Activated CD8-positive, alpha-beta memory T cell treated with anti-CD3 and anti-CD28 coated beads, Interleukin-2, amount 10 ng/mL, durations not matched to agents 7 days and 5 days (primary cell): ENCODE data around the gene TCF15. TPM values are rescaled to one million over a fixed set of nuclear protein-coding genes. Genes with fewer than 3 reads are reported as not detected.

ENCODE experiments used
- ATAC-seq: fragments of 150-1000 bp; cut with Tn5 transposase; one replicate; pipeline ENCODE4 v1.10.0; 2021; ENCODE audit warnings: moderate library complexity
- CTCF ChIA-PET: fragments of 350-600 bp; sonication (Branson Sonifier 250); formaldehyde crosslinking; loops from one replicate; lab custom pipeline; 2021; ENCODE audit warnings: antibody characterized with exemption; lab: Charles Lee
- DNase-seq: peaks from one replicate; pipeline ENCODE4 v3.0.0-alpha.2; 2020
- H3K27ac Mint-ChIP-seq: one replicate; pipeline ENCODE4 v1.8.0; 2021; ENCODE audit warnings: mild to moderate bottlenecking, mixed read lengths
- H3K27me3 Mint-ChIP-seq: one replicate; pipeline ENCODE4 v1.8.0; 2021; ENCODE audit warnings: mixed read lengths
- H3K36me3 Mint-ChIP-seq: one replicate; pipeline ENCODE4 v1.8.0; 2021; ENCODE audit warnings: mild to moderate bottlenecking, mixed read lengths
- H3K4me1 Mint-ChIP-seq: one replicate; pipeline ENCODE4 v1.8.0; 2021; ENCODE audit warnings: mixed read lengths
- H3K4me3 Mint-ChIP-seq: one replicate; pipeline ENCODE4 v1.8.0; 2021; ENCODE audit warnings: mild to moderate bottlenecking, moderate library complexity, mixed read lengths
- H3K9me3 Mint-ChIP-seq: one replicate; pipeline ENCODE4 v1.8.0; 2022; ENCODE audit warnings: low read depth, mixed read lengths
- total RNA-seq, 2 experiments: library from RNA; stranded (reverse); gene quantifications; one replicate each; pipeline ENCODE4 v1.2.3, GENCODE V29; 2021

TCF15 gene
- total RNA-seq, 2 experiments from 2014 or later, result not detected

DNA sequence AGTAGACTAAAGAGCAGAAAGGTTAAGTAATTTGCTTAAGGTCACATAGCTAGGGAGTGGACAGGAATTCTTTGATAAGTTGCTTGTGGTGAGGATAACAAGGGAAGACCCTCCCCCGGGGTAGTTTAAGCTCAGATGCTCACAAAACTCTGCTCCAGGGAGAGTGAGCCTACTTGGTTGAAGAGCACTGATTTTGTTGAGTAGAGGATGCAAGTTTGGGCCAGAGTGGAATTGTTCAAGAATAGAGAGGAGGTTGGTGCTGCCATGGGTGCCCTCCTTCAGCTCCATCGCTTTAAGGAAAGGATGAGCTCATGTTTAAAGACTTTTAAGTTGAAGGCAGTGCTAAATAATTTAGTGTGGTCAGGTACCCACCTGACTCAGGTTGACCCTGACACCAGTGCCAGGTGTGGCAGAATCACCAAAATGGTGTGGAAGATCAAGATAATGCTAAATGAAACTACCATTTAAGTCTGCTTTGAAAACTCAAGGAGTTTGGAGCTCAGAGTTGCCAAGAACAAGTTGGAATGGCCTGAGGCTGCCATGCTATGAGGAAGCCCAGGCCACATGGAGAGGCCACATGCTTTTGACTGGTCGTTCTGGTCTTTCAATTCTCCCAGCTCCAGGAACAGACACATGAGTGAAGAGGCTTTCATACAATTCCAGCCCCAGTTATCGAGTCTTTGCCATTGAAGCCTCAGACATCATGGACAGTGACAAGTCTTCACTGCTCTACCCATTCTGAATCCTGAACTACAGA is 8.0 kb upstream of the TCF15 start:
- Mint-ChIP-seq H3K9me3 (no peaks in the 10 kb centered on the region), H3K27me3 (peaks cover 41% of the 10 kb centered on the region), H3K4me3 (no peak overlapping the region), H3K4me1 (no peaks in the 10 kb centered on the region), H3K36me3 (no peaks in the 10 kb centered on the region), H3K27ac (no peak overlapping the region)
- no peak for DNase-seq
- CTCF ChIA-PET, result no interaction called here
- no peak for ATAC-seq

DNA sequence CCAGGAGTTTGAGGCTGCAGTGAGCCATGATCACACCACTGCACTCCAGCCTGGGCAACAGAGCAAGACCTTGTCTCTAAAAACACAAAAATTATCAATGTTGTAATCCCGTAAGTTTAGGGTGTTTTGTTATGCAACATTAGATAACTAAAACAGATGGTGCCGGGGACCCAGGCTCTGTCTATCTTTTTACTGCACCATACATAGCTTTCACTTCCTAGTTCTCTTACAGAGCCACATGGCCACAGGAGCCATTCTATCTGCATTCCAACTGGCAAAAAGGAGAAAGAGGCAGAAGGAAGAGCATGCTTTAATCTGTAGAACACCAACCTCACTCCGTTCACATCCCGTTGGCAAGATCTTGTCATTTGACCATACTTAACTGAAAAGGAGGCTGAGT is 5.4 kb upstream of the TCF15 start:
- CTCF ChIA-PET, result no interaction called here
- H3K4me3 Mint-ChIP-seq, result no peak overlapping the region

DNA sequence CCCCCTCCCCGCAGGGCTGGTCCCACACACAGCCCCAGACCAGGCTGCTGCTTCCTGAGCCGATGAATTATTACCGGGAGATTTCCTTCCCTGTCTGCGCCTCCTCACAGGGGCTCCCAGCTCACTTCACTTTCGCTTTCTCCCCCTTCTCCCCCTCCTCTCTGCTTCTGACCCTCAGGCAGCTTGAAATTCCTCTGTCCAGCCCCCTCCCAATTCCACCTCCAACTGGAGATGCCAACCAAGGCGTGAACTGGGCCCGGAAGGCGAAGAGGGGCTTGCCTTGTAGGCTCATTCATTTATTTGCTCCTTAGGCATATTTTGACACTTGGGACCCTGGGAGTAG is 1.7 kb upstream of the TCF15 start:
- DNase-seq (no peak), ATAC-seq (no peak)
- Mint-ChIP-seq H3K4me3 (no peak overlapping the region), H3K9me3 (no peaks in the 10 kb centered on the region), H3K27ac (no peak overlapping the region), H3K4me1 (peaks cover 7% of the 10 kb centered on the region), H3K27me3 (peaks cover 58% of the 10 kb centered on the region), H3K36me3 (no peaks in the 10 kb centered on the region)
- CTCF ChIA-PET, result interaction anchor here (2.0 kb wide), 1 partner anchor 33 kb away, joined by 7 read pairs; no protein-coding TSS in a partner anchor

More for the DNA sequence above, 5.4 kb upstream of the TCF15 start:
- Mint-ChIP-seq H3K9me3 (no peaks in the 10 kb centered on the region), H3K27ac (no peak overlapping the region), H3K27me3 (peaks cover 60% of the 10 kb centered on the region), H3K4me1 (peaks cover 7% of the 10 kb centered on the region), H3K36me3 (no peaks in the 10 kb centered on the region)
- DNase-seq (no peak), ATAC-seq (no peak)

DNA sequence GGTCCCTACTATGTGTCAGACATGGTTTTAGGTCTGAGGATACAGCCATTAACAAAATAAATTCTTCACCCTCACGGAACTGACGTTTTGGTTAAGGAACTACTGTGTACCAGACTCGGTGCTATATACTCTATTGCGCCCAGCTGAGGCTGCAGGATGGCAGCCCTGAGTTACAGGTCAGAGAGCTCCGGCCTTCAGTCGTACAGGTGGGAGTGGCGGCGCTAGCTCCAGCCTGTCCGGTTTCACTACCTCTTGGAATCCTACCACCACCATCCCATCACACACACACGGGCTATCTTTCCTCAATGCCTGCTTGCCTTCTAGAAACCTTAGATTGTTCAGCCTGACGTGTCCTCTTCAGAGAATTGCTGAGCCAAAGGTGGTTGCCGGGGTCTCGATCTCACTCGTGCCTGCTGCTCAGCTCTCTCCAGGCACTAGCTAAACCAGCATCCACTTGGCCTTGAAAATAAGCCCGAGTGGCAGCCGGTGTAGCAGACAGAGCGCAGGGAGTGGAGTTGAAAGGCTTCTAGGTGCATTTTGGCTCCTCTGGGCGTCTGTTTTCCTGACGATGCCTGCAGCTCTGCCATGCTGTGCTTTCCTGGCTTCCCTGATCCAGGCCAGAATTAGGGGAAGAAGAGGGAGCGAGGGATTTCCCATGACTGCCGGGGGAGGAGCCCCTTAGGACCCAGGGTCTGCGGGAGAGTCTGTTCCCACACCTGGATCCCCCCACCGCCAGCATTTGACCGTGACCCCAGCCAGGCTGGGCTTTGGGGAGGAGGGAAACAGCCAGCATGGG is 1.1 kb upstream of the TCF15 start:
- no peaks in the 10 kb centered on the region for H3K9me3 Mint-ChIP-seq

DNA sequence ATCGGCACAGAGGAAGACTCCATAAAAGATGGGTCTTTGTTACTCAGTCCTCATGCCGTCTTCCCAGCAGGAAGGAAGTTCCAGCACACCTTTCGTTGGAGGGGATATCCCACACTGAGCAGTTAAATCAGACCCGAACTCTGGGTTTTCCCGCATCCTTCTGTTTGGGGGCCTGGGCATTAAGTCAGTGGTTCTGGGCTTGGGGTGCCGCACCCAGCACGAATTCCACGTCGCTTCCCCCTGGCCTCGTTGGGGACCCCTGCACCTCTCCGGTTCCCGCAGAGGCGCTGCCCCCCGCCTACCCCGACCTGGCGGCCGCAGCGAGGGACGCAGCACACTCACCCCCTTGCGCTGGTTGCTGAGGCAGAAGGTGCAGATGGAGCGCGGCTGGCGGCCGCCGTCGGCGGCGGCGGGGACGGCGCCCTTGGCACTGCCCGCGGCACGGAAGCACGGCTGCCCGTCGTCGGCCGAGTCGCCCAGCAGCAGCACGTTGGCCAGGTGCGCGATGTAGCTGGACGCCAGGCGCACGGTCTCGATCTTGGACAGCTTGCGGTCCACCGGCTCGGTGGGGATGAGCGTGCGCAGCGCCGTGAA is 641 bp downstream of the TCF15 start:
- Mint-ChIP-seq H3K27me3 (peaks cover 55% of the 10 kb centered on the region), H3K4me1 (peaks cover 7% of the 10 kb centered on the region), H3K4me3 (no peak overlapping the region), H3K9me3 (no peaks in the 10 kb centered on the region), H3K36me3 (no peaks in the 10 kb centered on the region), H3K27ac (no peak overlapping the region)
- DNase-seq (no peak), ATAC-seq (no peak)
- CTCF ChIA-PET, result no interaction called here

More for the DNA sequence above, 1.1 kb upstream of the TCF15 start:
- peaks cover 7% of the 10 kb centered on the region for H3K4me1 Mint-ChIP-seq
- CTCF ChIA-PET, result interaction anchor here (2.0 kb wide), 1 partner anchor 34 kb away, joined by 7 read pairs; no protein-coding TSS in a partner anchor
- H3K27me3 Mint-ChIP-seq, result peaks cover 55% of the 10 kb centered on the region
- DNase-seq, result no peak
- no peaks in the 10 kb centered on the region for H3K36me3 Mint-ChIP-seq
- no peak overlapping the region for H3K4me3 Mint-ChIP-seq
- H3K27ac Mint-ChIP-seq, result no peak overlapping the region
- ATAC-seq, result no peak

DNA sequence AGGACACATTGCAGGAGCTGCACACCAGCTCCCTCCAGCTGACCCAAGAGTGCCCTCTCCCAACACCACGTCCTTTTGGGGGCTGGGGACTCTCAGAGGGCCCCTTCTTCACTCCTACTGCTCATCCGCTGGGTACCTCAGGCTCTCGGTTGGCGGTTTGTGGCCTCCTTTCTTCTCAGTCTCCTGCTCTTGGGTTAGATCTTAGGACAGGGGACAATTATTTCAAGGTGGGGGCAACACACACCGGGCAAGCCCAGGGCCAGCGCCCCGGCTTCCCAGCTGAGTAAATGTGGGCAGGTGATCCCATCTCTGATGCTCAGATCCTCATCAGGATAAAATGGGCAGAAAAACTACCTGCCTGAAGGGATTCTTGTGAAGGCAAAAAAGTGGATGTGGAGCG is 1.1 kb downstream of the TCF15 start:
- no peak overlapping the region for H3K27ac Mint-ChIP-seq
- no peak overlapping the region for H3K4me3 Mint-ChIP-seq
- H3K9me3 Mint-ChIP-seq, result no peaks in the 10 kb centered on the region
- CTCF ChIA-PET, result no interaction called here
- no peaks in the 10 kb centered on the region for H3K36me3 Mint-ChIP-seq
- DNase-seq, result no peak
- peaks cover 7% of the 10 kb centered on the region for H3K4me1 Mint-ChIP-seq
- ATAC-seq, result no peak
- peaks cover 54% of the 10 kb centered on the region for H3K27me3 Mint-ChIP-seq

DNA sequence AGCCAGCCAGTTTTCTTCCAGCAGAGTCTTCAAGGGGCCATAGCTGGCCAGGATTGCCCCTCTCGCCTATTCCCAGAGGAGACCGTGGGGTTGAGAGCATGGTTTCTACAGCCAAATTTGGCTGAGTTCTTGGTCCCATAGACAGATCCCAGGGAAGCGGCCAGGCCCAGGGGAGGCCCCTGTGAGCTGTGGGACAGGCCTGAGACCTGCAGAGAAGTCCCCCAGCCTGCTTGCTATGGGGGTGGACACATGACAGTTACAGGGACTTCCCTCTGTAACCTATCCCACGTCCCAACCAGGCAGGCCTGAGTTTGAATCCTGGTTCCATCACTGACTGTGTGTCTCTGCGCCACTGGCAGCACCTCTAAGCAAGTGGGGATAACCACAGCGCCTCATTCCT is 2.6 kb downstream of the TCF15 start:
- DNase-seq (no peak), ATAC-seq (no peak)
- Mint-ChIP-seq H3K4me3 (no peak overlapping the region), H3K9me3 (no peaks in the 10 kb centered on the region), H3K27me3 (peaks cover 40% of the 10 kb centered on the region), H3K27ac (no peak overlapping the region), H3K36me3 (no peaks in the 10 kb centered on the region), H3K4me1 (peaks cover 7% of the 10 kb centered on the region)
- CTCF ChIA-PET, result interaction anchor here (0.7 kb wide), 1 partner anchor 38 kb away, joined by 3 read pairs; no protein-coding TSS in a partner anchor

DNA sequence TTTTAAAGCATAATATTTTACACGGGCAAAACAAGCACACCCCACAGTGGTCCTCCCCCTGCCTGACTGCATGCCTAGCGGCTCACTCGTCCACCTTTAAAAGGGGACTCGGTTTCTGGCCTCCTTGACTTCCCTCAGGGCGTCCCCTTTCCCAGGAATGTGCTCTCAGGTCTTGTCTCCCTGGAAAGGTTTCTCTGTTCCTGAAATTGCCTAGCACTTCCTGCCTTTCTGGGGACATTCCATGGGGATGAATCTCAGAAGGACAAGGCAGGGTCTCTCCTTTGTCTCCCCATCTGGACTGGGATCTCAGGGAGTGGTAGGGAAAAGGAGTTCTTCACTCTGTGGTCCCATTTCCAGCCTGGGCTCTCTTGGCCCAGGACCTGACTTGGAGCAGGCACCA is 4.9 kb downstream of the TCF15 start:
- CTCF ChIA-PET, result interaction anchor here (1.0 kb wide), 1 partner anchor 62 kb away, joined by 3 read pairs; no protein-coding TSS in a partner anchor

DNA sequence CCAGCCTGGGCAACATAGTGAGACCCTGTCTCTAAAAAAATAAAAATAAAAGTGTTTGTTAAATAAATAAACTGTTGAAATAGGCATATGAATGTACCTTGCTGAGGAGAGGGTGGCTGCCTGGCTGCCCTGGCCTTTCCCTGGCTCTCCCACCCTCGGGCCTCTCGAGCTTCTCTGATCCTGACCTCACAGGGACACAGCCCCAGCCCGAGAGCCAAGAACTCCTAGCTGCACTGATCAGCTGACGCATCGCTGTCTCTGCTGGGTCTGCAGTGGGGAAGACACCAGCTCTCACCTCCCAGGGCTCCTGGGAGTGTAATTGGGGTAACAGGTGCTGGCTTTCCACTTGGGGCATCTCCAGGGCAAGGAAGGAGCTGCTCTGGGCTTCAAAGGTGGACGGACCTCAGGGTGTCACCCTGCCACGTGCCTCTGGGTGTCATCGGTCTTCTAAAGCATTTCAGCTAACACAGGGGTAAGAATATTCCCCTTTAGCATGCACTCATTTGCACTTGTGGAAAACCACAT is 6.9 kb downstream of the TCF15 start:
- DNase-seq (no peak), ATAC-seq (no peak)
- Mint-ChIP-seq H3K27ac (no peak overlapping the region), H3K9me3 (no peaks in the 10 kb centered on the region), H3K27me3 (peaks cover 11% of the 10 kb centered on the region), H3K4me3 (no peak overlapping the region), H3K4me1 (no peaks in the 10 kb centered on the region), H3K36me3 (no peaks in the 10 kb centered on the region)
- CTCF ChIA-PET, result interaction anchor here (1.0 to 2.2 kb wide), 2 partner anchors 42 to 64 kb away, joined by 4 to 5 read pairs; no protein-coding TSS in a partner anchor

More for the DNA sequence above, 4.9 kb downstream of the TCF15 start:
- DNase-seq (no peak), ATAC-seq (no peak)
- peaks cover 24% of the 10 kb centered on the region for H3K27me3 Mint-ChIP-seq
- no peaks in the 10 kb centered on the region for H3K4me1 Mint-ChIP-seq
- H3K4me3 Mint-ChIP-seq, result no peak overlapping the region
- H3K9me3 Mint-ChIP-seq, result no peaks in the 10 kb centered on the region
- no peaks in the 10 kb centered on the region for H3K36me3 Mint-ChIP-seq
- no peak overlapping the region for H3K27ac Mint-ChIP-seq

DNA sequence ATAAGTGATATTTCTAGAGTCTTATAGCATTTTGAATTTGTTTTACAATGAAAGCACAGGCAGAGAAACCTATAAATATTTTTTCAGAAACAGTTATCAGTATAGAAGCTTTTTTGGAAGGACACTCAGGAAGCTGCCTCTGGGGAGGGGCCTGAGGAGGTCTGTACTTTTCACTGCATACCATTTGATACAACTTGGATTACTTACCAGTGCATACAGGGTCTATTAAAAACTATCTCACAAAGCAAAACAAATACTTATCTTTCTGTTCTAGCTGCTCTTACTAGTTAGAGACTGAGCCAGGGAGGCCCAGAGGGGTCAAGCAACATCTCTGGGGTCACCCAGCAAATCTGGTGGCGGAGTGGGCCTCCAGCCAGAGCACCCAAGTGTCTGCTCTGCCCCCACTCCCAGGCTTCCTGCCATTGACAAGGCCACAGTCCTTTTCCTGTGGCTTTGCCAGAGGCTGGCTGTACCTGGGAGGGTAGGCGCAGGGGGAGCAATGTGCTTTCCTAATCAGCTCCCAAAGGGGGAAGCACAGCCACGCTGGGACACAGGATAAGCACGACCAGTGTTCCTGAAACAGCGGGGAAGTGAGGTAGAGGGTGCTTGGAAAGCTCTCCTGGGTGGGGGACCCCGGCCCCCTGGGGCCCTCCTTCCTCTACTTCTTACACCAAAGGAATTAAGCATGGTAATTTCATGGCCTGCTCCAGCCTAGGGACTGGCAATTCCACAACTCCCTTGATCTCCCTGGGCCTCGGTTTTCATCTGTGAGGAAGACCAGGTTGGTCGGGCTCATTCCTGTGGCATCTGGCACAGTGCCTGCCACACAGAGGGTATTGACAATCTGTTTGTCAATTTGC is 7.8 kb downstream of the TCF15 start:
- Mint-ChIP-seq H3K4me3 (no peak overlapping the region), H3K4me1 (no peaks in the 10 kb centered on the region), H3K36me3 (no peaks in the 10 kb centered on the region), H3K27ac (no peak overlapping the region), H3K27me3 (peaks cover 6% of the 10 kb centered on the region), H3K9me3 (no peaks in the 10 kb centered on the region)
- CTCF ChIA-PET, result interaction anchor here (2.2 kb wide), 1 partner anchor 65 kb away, joined by 5 read pairs; no protein-coding TSS in a partner anchor
- ATAC-seq (no peak), DNase-seq (no peak)

DNA sequence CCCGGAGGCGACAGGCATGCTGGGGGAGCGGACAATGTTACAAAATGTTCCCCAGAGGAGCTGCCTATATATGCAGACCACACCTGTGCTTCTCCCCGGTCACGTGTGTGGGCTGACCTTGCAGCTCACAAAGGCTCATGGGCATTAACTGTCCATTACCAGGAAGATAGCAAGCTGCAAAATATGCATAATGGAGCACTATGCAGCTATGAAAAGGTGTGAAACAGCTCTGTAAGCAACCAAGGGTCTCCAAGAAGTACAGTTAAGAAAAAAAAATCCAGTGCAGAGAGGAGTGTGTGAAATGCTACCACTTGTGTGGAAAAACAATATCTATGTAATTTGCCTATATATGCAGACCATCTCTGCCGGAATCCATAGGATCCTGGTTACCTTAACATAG is 9.4 kb downstream of the TCF15 start:
- no peak overlapping the region for H3K27ac Mint-ChIP-seq
- H3K27me3 Mint-ChIP-seq, result peaks cover 6% of the 10 kb centered on the region
- no peaks in the 10 kb centered on the region for H3K9me3 Mint-ChIP-seq
- no peak for DNase-seq
- H3K4me1 Mint-ChIP-seq, result no peaks in the 10 kb centered on the region
- ATAC-seq, result no peak
- CTCF ChIA-PET, result no interaction called here
- H3K4me3 Mint-ChIP-seq, result no peak overlapping the region
- H3K36me3 Mint-ChIP-seq, result no peaks in the 10 kb centered on the region

DNA sequence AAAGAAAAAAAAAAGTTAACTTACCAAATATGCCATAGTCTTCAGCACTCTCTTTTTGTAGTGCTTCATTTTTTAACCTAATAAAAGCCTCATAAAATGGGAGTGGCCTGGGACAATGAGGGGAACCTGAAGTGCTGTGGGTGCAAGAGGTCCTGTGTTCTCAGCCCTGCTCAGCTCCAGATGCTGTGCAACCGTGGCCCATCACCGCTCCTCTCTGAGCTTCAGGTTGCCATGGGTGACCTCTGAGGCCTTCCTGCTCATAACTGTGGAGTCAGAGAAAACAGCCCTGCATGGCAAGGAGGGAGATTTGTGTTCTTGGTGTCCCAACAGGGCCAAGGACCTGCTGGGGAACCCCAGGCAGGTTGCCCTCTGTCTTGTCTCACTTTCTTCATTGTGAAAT is 10.0 kb downstream of the TCF15 start:
- Mint-ChIP-seq H3K36me3 (no peaks in the 10 kb centered on the region), H3K27ac (no peak overlapping the region), H3K9me3 (no peaks in the 10 kb centered on the region), H3K4me1 (no peaks in the 10 kb centered on the region), H3K4me3 (no peak overlapping the region), H3K27me3 (peaks cover 6% of the 10 kb centered on the region)
- no peak for DNase-seq
- CTCF ChIA-PET, result no interaction called here
- no peak for ATAC-seq
